ENCODE data around the gene IRAK1BP1. TPM values are rescaled to one million over a fixed set of nuclear protein-coding genes. Genes with fewer than 3 reads are reported as not detected.

The IRAK1BP1 gene
- total and polyA plus RNA-seq, 8 donors: 5.1 to 17.0 (median 14.8) TPM

DNA sequence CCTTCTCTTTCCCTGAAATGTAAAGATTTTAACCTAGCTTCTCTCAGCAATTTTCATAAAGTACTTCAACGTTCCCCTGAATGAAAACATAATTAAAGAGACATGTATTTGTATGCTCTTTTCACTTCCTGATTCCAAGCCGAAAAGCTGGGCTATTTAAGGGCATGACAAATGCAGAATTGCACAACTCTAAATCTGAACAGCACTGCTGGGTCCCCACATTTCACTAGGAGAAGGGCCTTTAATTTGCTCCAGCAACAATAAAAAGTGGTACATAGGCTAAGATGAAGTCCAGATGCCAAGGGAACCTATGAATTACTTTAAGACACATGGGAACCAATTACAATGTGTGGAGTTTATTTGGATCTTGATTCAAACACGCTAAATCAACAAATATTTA is 42.0 kb downstream of the IRAK1BP1 start:
- H3K27me3 ChIP-seq: peaks cover 0 to 16% of the 10 kb centered on the region in 2 donors
- intact Hi-C loops (cut with DNase I): no loop called here
- no peak overlapping the region for H3K27ac ChIP-seq
- TF ChIP-seq, protein P1, sequence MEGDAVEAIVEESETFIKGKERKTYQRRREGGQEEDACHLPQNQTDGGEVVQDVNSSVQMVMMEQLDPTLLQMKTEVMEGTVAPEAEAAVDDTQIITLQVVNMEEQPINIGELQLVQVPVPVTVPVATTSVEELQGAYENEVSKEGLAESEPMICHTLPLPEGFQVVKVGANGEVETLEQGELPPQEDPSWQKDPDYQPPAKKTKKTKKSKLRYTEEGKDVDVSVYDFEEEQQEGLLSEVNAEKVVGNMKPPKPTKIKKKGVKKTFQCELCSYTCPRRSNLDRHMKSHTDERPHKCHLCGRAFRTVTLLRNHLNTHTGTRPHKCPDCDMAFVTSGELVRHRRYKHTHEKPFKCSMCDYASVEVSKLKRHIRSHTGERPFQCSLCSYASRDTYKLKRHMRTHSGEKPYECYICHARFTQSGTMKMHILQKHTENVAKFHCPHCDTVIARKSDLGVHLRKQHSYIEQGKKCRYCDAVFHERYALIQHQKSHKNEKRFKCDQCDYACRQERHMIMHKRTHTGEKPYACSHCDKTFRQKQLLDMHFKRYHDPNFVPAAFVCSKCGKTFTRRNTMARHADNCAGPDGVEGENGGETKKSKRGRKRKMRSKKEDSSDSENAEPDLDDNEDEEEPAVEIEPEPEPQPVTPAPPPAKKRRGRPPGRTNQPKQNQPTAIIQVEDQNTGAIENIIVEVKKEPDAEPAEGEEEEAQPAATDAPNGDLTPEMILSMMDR (IDR thresholded peaks at IDR 0.05): no peak
- no peak overlapping the region for H3K4me3 ChIP-seq
- ATAC-seq (peak; percentile 77), DNase-seq (peak in 1 of 4 donors; percentile 32)
- peaks cover 4 to 21% of the 10 kb centered on the region in 2 donors for H3K4me1 ChIP-seq
- H3K9me3 ChIP-seq: no peaks in the 10 kb centered on the region
- no peaks in the 10 kb centered on the region for H3K36me3 ChIP-seq

DNA sequence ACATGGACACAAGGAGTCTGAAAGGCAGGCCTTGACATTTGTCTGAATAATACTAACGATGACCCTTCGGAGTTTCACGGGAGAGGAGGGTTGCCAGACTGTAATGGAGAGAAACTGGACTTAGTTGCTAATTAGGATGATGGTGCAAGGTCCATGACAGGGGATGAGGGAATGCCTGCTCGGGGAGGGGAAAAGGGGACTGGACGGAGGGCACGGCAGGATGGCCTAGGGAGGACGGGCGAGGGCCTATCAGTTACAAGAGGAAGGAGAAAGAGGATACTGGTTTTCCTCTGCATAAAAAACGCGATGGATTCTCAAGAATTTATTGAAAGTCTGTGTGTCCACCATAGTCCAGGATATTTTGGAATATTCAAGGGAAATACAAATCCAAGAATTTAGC is 42.7 kb downstream of the IRAK1BP1 start:
- TF ChIP-seq, protein P1 (IDR thresholded peaks at IDR 0.05): no peak
- DNase-seq (no peak), ATAC-seq (no peak)
- Histone ChIP-seq H3K27ac (no peak overlapping the region), H3K9me3 (no peaks in the 10 kb centered on the region), H3K27me3 (peaks cover 0 to 16% of the 10 kb centered on the region in 2 donors), H3K4me1 (peaks cover 4 to 21% of the 10 kb centered on the region in 2 donors), H3K36me3 (no peaks in the 10 kb centered on the region), H3K4me3 (peak overlapping the region in 1 of 2 donors; percentile 40)
- intact Hi-C loops (cut with DNase I): no loop called here

GRCh38 chr6:78910591-78911171 is 43.3 kb downstream of the IRAK1BP1 start:
- TF ChIP-seq, protein P1 (IDR thresholded peaks at IDR 0.05): no peak
- H3K27me3 ChIP-seq: peaks cover 0 to 16% of the 10 kb centered on the region in 2 donors
- peaks cover 4 to 21% of the 10 kb centered on the region in 2 donors for H3K4me1 ChIP-seq
- H3K36me3 ChIP-seq: no peaks in the 10 kb centered on the region
- no peaks in the 10 kb centered on the region for H3K9me3 ChIP-seq
- no peak overlapping the region for H3K27ac ChIP-seq
- ATAC-seq (peak; percentile 86), DNase-seq (peak in 3 of 4 donors; percentile 19 to 85 (median 40))
- intact Hi-C loops (cut with DNase I): no loop called here
- peak overlapping the region; percentile 30 to 40 for H3K4me3 ChIP-seq

DNA sequence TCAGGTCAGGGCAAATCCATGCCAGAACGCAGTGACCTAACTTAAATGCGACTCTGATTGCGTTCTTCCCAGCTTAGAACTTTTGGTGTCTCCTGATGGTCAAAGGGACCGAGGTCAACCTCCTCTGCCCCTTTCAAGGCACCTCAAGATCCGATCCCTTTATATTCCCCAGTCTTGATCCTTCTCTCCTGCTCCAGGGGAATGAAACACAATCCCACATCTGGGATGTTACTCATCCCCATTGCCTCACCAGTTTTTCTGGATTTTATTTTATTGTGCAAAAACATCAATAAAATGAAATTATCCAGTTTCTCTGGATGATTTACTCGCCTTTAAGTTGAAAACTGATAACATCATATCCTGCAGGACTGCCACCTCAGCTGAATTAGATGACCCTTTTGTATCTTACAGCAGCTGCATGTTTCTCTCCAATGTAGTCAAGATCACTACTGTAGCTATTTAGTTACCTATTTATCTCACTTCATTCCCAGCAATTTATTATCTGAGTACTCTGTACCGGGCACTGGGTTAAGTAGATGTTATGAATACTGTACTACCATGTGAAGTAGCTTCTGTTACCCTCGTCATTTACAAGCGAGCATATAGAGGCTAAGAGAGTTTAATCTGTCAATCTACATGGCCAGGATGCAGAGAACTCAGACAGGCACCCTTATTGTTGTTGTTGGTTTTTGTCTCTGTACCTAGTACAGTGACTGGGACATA is 44.0 kb downstream of the IRAK1BP1 start:
- no peaks in the 10 kb centered on the region for H3K9me3 ChIP-seq
- no peak overlapping the region for H3K4me3 ChIP-seq
- TF ChIP-seq, protein P1 (IDR thresholded peaks at IDR 0.05): no peak
- no peak overlapping the region for H3K27ac ChIP-seq
- peaks cover 4 to 21% of the 10 kb centered on the region in 2 donors for H3K4me1 ChIP-seq
- intact Hi-C loops (cut with DNase I): no loop called here
- no peaks in the 10 kb centered on the region for H3K36me3 ChIP-seq
- DNase-seq (no peak), ATAC-seq (no peak)
- peaks cover 0 to 16% of the 10 kb centered on the region in 2 donors for H3K27me3 ChIP-seq

DNA sequence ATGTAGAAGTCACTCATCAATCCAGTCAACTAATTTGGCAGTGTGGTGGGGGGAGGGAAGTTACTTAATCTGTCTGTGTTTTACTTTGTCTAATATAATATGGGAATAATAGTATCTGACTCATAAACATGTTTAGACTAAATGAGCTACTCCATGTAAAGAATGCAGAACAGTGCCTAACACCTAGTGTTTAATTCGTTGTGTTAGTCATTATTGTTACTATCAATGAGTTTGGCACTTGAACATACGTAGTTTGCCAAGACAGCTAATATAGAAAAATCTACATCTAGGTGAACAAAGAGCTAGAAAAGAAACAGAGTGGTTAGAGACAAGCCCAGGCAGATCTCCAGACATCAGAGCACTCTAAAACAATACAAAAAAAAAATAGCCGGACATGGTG is 49.1 kb downstream of the IRAK1BP1 start:
- ATAC-seq: no peak
- H3K4me1 ChIP-seq: no peaks in the 10 kb centered on the region
- no peaks in the 10 kb centered on the region for H3K36me3 ChIP-seq
- intact Hi-C loops (cut with DNase I): no loop called here
- peaks cover 0 to 21% of the 10 kb centered on the region in 2 donors for H3K9me3 ChIP-seq
- no peak for DNase-seq
- no peaks in the 10 kb centered on the region for H3K27me3 ChIP-seq
- H3K4me3 ChIP-seq: no peak overlapping the region
- no peak overlapping the region for H3K27ac ChIP-seq
- TF ChIP-seq, protein P1 (IDR thresholded peaks at IDR 0.05): no peak
